ENCODE measurements around the gene AIMP1. TPM values are rescaled to one million over a fixed set of nuclear protein-coding genes. Genes with fewer than 3 reads are reported as not detected.

Gene AIMP1
- total RNA-seq: 10 to 100 TPM; 47.1 to 58.0 TPM

DNA sequence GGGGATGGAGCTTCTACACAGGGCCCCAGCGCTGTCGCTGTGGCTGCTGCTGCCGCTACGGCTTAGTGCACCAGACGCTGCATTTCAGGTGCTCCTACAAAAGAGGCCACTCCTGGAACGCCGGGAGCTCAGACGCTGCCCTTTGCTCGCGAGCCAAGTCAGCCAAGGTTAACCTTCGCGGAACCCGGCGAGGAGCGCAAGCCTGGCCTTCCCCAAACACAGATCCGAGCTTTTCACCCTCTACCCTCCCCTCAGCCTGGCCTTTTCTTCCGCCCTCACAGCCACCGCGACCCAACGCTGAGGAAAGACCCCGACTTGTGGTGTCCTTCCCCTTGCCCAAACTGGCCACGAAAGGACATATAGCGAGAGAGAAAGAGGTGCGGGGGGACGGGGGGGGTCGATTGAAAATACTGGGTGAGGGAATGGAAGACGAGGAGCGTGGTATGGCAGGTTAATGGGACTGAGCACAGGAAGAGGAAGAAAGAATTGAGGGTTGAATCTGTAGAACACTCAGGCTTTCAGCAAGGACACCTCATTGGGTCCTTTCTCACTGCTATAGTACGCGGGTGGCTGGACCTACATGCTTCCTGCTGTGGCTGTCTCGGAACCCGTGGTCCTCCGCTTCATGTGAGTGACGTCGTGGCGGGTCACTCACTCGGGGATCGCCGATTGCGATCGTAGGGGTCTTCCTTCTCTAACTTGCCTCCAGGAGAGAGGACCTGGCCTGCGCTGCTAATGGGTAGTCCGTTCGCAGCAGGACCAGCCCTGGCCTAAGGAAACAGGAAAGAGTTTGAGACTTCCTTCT lies at the start of gene AIMP1, which contains the start of gene TBCK:
Gene AIMP1 (plus strand): TSS at position 583 of the 805 bp plus-strand sequence. CDS start 8,460 bp downstream, outside the sequence.
Gene TBCK (minus strand): TSS at position 242 of the 805 bp plus-strand sequence. CDS start 7,249 bp downstream, outside the sequence.
- CTCF ChIA-PET: interaction anchor here (0.9 to 1.4 kb wide), 2 partner anchors 11 to 49 kb away, joined by 9 to 11 read pairs; no protein-coding TSS in a partner anchor
- DNase-seq: peak; percentile 91
- H3K36me3 Mint-ChIP-seq (ENCODE audit: low read depth): peaks cover 16% of the 10 kb centered on the region
- peaks cover 29% of the 10 kb centered on the region for H3K4me1 Mint-ChIP-seq (ENCODE audit: low read depth)
- POLR2A ChIA-PET: interaction anchor here (0.7 to 1.8 kb wide), 7 partner anchors 11 to 842 kb away, joined by 3 to 10 read pairs (median 4); partner anchors contain the start of gene PPA2
- ATAC-seq: peak; percentile 88
- no peaks in the 10 kb centered on the region for H3K27me3 Mint-ChIP-seq (ENCODE audit: low read depth)
- H3K4me3 Mint-ChIP-seq: no peak within 1 kb of the TSS
- no peak within 1 kb of the TSS for H3K27ac Mint-ChIP-seq
- H3K9me3 Mint-ChIP-seq (ENCODE audit: insufficient read depth): peaks cover 4% of the 10 kb centered on the region

GRCh38 chr4:106268786-106269185 lies 47.6 kb upstream of the AIMP1 start:
- Mint-ChIP-seq H3K27ac (no peak overlapping the region), H3K9me3 (ENCODE audit: insufficient read depth) (no peaks in the 10 kb centered on the region), H3K4me1 (ENCODE audit: low read depth) (no peaks in the 10 kb centered on the region), H3K4me3 (no peak overlapping the region), H3K27me3 (ENCODE audit: low read depth) (no peaks in the 10 kb centered on the region), H3K36me3 (ENCODE audit: low read depth) (peaks cover 2% of the 10 kb centered on the region)
- ChIA-PET CTCF (no interaction called here), POLR2A (no interaction called here)
- ATAC-seq (no peak), DNase-seq (no peak)

GRCh38 chr4:106269711-106270110 lies 46.6 kb upstream of the AIMP1 start:
- peaks cover 6% of the 10 kb centered on the region for H3K36me3 Mint-ChIP-seq (ENCODE audit: low read depth)
- no peaks in the 10 kb centered on the region for H3K27me3 Mint-ChIP-seq (ENCODE audit: low read depth)
- peaks cover 4% of the 10 kb centered on the region for H3K4me1 Mint-ChIP-seq (ENCODE audit: low read depth)
- POLR2A ChIA-PET: no interaction called here
- H3K9me3 Mint-ChIP-seq (ENCODE audit: insufficient read depth): no peaks in the 10 kb centered on the region
- H3K4me3 Mint-ChIP-seq: no peak overlapping the region
- H3K27ac Mint-ChIP-seq: no peak overlapping the region
- ATAC-seq (no peak), DNase-seq (no peak)
- CTCF ChIA-PET: interaction anchor here (0.8 kb wide), 1 partner anchor 99 kb away, joined by 4 read pairs; the partner anchor contains the start of gene GIMD1

- ATAC-seq (no peak), DNase-seq (no peak)
- Mint-ChIP-seq H3K36me3 (ENCODE audit: low read depth) (peaks cover 6% of the 10 kb centered on the region), H3K27me3 (ENCODE audit: low read depth) (no peaks in the 10 kb centered on the region), H3K27ac (no peak overlapping the region), H3K4me3 (no peak overlapping the region), H3K9me3 (ENCODE audit: insufficient read depth) (no peaks in the 10 kb centered on the region), H3K4me1 (ENCODE audit: low read depth) (peaks cover 4% of the 10 kb centered on the region)
- ChIA-PET POLR2A (no interaction called here), CTCF (interaction anchor here (1.0 to 1.2 kb wide), 2 partner anchors 22 to 32 kb away, joined by 3 to 4 read pairs; no protein-coding TSS in a partner anchor)
Measured at GRCh38 chr4:106270736-106271135, 45.6 kb upstream of the AIMP1 start.

DNA sequence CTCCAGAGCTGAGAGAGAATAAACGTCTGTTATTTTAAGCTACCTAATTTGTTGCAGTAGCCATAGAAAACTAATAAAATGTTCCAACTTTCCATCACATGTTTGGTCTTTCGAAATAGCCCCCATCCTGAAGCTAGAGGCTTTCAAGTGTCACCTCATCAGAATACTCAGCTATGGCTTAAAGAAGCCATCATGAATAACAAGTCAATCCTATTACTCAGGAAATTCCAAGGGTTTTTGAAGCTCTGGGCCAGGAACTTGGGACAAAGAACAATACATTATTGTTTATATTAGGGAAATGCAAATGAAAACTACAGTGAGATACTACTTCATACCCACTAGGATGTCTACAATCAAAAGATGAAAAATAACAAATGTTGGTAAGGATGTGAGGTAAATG lies 42.5 kb upstream of the AIMP1 start:
- DNase-seq (no peak), ATAC-seq (no peak)
- peaks cover 6% of the 10 kb centered on the region for H3K36me3 Mint-ChIP-seq (ENCODE audit: low read depth)
- H3K27ac Mint-ChIP-seq: no peak overlapping the region
- ChIA-PET POLR2A (no interaction called here), CTCF (no interaction called here)
- H3K9me3 Mint-ChIP-seq (ENCODE audit: insufficient read depth): no peaks in the 10 kb centered on the region
- no peak overlapping the region for H3K4me3 Mint-ChIP-seq
- H3K4me1 Mint-ChIP-seq (ENCODE audit: low read depth): peaks cover 4% of the 10 kb centered on the region
- H3K27me3 Mint-ChIP-seq (ENCODE audit: low read depth): no peaks in the 10 kb centered on the region

DNA sequence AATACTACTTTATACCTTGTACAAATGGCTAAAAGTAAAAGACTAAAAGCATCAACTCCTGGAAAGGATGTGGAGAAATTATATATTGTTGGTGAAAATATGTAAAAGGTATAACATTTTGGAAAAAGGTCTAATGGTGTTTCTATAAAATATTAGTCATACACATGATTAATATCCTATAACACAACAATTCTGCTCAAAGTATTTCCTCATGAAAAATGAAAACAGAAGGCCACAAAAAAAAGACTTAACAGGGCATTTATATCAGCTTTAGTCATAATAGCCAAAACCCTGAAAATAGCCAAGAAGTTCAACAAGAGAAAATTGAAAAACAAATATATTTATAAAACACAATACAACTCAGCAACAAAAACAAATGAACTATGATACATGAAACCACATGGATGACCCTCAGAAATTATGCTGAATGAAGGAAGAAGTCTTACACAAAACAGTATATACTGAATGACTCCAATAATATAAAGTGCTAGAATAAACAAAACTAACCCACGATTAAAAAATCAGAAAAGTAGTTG lies 39.1 kb upstream of the AIMP1 start:
- ATAC-seq (no peak), DNase-seq (no peak)
- Mint-ChIP-seq H3K27me3 (ENCODE audit: low read depth) (no peaks in the 10 kb centered on the region), H3K36me3 (ENCODE audit: low read depth) (peaks cover 10% of the 10 kb centered on the region), H3K27ac (no peak overlapping the region), H3K9me3 (ENCODE audit: insufficient read depth) (no peaks in the 10 kb centered on the region), H3K4me1 (ENCODE audit: low read depth) (peaks cover 4% of the 10 kb centered on the region), H3K4me3 (no peak overlapping the region)
- ChIA-PET CTCF (no interaction called here), POLR2A (no interaction called here)

GRCh38 chr4:106284227-106284626 lies 32.1 kb upstream of the AIMP1 start:
- Mint-ChIP-seq H3K36me3 (ENCODE audit: low read depth) (peaks cover 14% of the 10 kb centered on the region), H3K27ac (no peak overlapping the region), H3K4me3 (no peak overlapping the region), H3K4me1 (ENCODE audit: low read depth) (no peaks in the 10 kb centered on the region), H3K9me3 (ENCODE audit: insufficient read depth) (peaks cover 3% of the 10 kb centered on the region), H3K27me3 (ENCODE audit: low read depth) (no peaks in the 10 kb centered on the region)
- ATAC-seq (no peak), DNase-seq (no peak)
- ChIA-PET CTCF (interaction anchor here (1.4 kb wide), 1 partner anchor 9 kb away, joined by 3 read pairs; no protein-coding TSS in a partner anchor), POLR2A (no interaction called here)

- no peak overlapping the region for H3K4me3 Mint-ChIP-seq
- peaks cover 3% of the 10 kb centered on the region for H3K9me3 Mint-ChIP-seq (ENCODE audit: insufficient read depth)
- CTCF ChIA-PET: no interaction called here
- no peaks in the 10 kb centered on the region for H3K27me3 Mint-ChIP-seq (ENCODE audit: low read depth)
- H3K27ac Mint-ChIP-seq: no peak overlapping the region
- H3K4me1 Mint-ChIP-seq (ENCODE audit: low read depth): no peaks in the 10 kb centered on the region
- no peak for ATAC-seq
- POLR2A ChIA-PET: no interaction called here
- peaks cover 16% of the 10 kb centered on the region for H3K36me3 Mint-ChIP-seq (ENCODE audit: low read depth)
- DNase-seq: no peak
Measured at GRCh38 chr4:106286611-106287010, 29.7 kb upstream of the AIMP1 start.

DNA sequence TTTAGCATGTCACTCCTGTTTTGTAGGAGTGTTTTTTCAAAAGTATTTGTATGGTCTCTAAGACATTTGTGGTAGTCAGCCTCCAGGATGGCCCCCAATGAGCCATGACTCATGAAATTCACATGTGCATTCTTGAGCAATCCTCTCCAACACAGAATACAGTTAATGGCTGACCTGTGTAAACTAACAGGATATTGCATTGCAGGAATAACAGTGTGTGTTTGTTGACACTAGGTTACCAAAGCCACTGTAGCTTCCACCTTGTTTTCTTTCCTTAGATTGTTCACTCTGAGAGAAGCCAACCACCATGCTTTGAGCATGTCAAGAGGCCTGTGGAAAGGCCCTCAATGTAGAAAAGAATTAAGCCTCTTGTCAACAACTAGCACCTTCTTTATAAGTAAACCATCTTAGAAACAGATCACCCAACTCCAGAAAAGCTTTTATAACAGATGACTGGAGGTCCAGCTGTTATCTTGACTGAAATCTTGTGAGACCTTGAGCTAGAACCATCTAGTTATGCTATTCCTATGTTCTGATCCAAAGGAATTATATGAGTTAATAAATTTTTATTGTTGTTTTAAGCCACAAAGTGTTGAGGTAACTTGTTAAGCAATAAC lies 28.9 kb upstream of the AIMP1 start:
- POLR2A ChIA-PET: no interaction called here
- DNase-seq: no peak
- ATAC-seq: no peak

GRCh38 chr4:106289737-106290136 lies 26.6 kb upstream of the AIMP1 start:
- ChIA-PET POLR2A (no interaction called here), CTCF (no interaction called here)
- H3K4me1 Mint-ChIP-seq (ENCODE audit: low read depth): no peaks in the 10 kb centered on the region
- H3K27me3 Mint-ChIP-seq (ENCODE audit: low read depth): no peaks in the 10 kb centered on the region
- DNase-seq: no peak
- no peaks in the 10 kb centered on the region for H3K9me3 Mint-ChIP-seq (ENCODE audit: insufficient read depth)
- ATAC-seq: no peak
- H3K27ac Mint-ChIP-seq: no peak overlapping the region
- peaks cover 17% of the 10 kb centered on the region for H3K36me3 Mint-ChIP-seq (ENCODE audit: low read depth)
- no peak overlapping the region for H3K4me3 Mint-ChIP-seq

More for the DNA sequence above, 28.9 kb upstream of the AIMP1 start:
- H3K9me3 Mint-ChIP-seq (ENCODE audit: insufficient read depth): peaks cover 2% of the 10 kb centered on the region
- peaks cover 15% of the 10 kb centered on the region for H3K36me3 Mint-ChIP-seq (ENCODE audit: low read depth)
- no peak overlapping the region for H3K27ac Mint-ChIP-seq
- no peaks in the 10 kb centered on the region for H3K27me3 Mint-ChIP-seq (ENCODE audit: low read depth)
- CTCF ChIA-PET: no interaction called here
- H3K4me1 Mint-ChIP-seq (ENCODE audit: low read depth): no peaks in the 10 kb centered on the region
- H3K4me3 Mint-ChIP-seq: no peak overlapping the region

DNA sequence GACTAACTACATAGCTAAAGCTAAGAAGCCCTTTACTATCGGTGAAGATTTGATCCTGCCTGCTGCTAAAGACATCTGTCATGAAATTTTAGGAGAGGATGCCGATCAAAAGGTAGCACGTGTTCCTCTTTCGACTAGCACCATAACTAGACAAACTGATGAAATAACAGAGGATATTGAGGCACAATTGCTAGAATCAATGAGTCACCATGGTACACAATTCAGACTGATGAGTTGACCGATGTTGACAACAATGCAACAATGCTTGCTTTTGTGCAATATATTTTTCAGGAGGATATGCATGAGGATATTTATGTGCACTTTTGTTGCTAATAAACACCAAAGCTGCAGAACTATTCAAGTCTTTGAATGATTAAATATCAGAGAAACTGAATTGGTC lies 24.7 kb upstream of the AIMP1 start:
- peaks cover 26% of the 10 kb centered on the region for H3K36me3 Mint-ChIP-seq (ENCODE audit: low read depth)
- POLR2A ChIA-PET: interaction anchor here (0.6 kb wide), 1 partner anchor 204 kb away, joined by 3 read pairs; no protein-coding TSS in a partner anchor
- H3K4me3 Mint-ChIP-seq: no peak overlapping the region
- ATAC-seq (no peak), DNase-seq (no peak)
- H3K27me3 Mint-ChIP-seq (ENCODE audit: low read depth): no peaks in the 10 kb centered on the region
- no peaks in the 10 kb centered on the region for H3K4me1 Mint-ChIP-seq (ENCODE audit: low read depth)
- CTCF ChIA-PET: interaction anchor here (1.1 kb wide), 1 partner anchor 11 kb away, joined by 3 read pairs; no protein-coding TSS in a partner anchor
- H3K27ac Mint-ChIP-seq: no peak overlapping the region
- H3K9me3 Mint-ChIP-seq (ENCODE audit: insufficient read depth): no peaks in the 10 kb centered on the region

- DNase-seq (no peak), ATAC-seq (no peak)
- Mint-ChIP-seq H3K27me3 (ENCODE audit: low read depth) (no peaks in the 10 kb centered on the region), H3K27ac (no peak overlapping the region), H3K36me3 (ENCODE audit: low read depth) (peaks cover 24% of the 10 kb centered on the region), H3K9me3 (ENCODE audit: insufficient read depth) (no peaks in the 10 kb centered on the region), H3K4me1 (ENCODE audit: low read depth) (no peaks in the 10 kb centered on the region), H3K4me3 (no peak overlapping the region)
- ChIA-PET CTCF (no interaction called here), POLR2A (no interaction called here)
Measured at GRCh38 chr4:106294062-106294461, 22.3 kb upstream of the AIMP1 start.
